HL-60 (cell line): Measurements from ENCODE around the gene PCYT1A.

Source experiments
- CTCF ChIP-seq: IDR thresholded peaks from one replicate; pipeline ENCODE4 v1.5.1; 2011; ENCODE audit warnings: low read length, control low read depth, inconsistent platforms; ENCODE audit not compliant: insufficient read depth
- GABPA ChIP-seq: IDR thresholded peaks from 2 replicates; pipeline ENCODE4 v1.6.1; 2012; ENCODE audit warnings: low read depth
- POLR2AphosphoS5 ChIP-seq: IDR thresholded peaks from 2 replicates; pipeline ENCODE4 v1.6.1; 2012; ENCODE audit warnings: low read depth
- REST ChIP-seq: IDR thresholded peaks from 2 replicates; pipeline ENCODE4 v1.6.1; 2012; ENCODE audit warnings: low read depth; ENCODE audit not compliant: insufficient replicate concordance
- SPI1 ChIP-seq: IDR thresholded peaks from 2 replicates; pipeline ENCODE4 v1.6.1; 2012; ENCODE audit warnings: low read depth, mild to moderate bottlenecking, borderline replicate concordance

- TF ChIP-seq CTCF (no peak), SPI1 (no peak), POLR2AphosphoS5 (no peak), REST (no peak), GABPA (no peak)
These were observed 48.0 kb upstream of the PCYT1A start for GRCh38 chr3:196335503-196335948.
